DND-41 (cell line): Measurements from ENCODE around the gene WWTR1.

Experiments used
- ATAC-seq: fragments of 200-7000 bp; cut with Tn5 transposase; 3 replicates; pipeline ENCODE4 v1.9.1; 2021; ENCODE audit warnings: low read depth; ENCODE audit not compliant: insufficient read depth
- DNase-seq: peaks from one replicate; pipeline ENCODE4 v3.0.0-alpha.2; 2020
- H2AFZ ChIP-seq: 2 replicates; pipeline ENCODE4 v1.6.0; 2012; ENCODE audit warnings: low read depth, low read length
- H3K27ac ChIP-seq: 2 replicates; pipeline ENCODE4 v1.5.1; 2012; ENCODE audit warnings: low read length, inconsistent platforms
- H3K27me3 ChIP-seq: fragments of 200-600 bp; sonication (generic); 2 replicates; pipeline ENCODE4 v1.6.0; 2012; ENCODE audit warnings: low read length, mild to moderate bottlenecking, inconsistent platforms; ENCODE audit not compliant: insufficient read depth, poor library complexity
- H3K36me3 ChIP-seq: 2 replicates; pipeline ENCODE4 v1.5.1; 2012; ENCODE audit warnings: low read length, inconsistent platforms; ENCODE audit not compliant: insufficient read depth
- H3K4me1 ChIP-seq: 2 replicates; pipeline ENCODE4 v1.5.1; 2012; ENCODE audit warnings: mild to moderate bottlenecking, low read length; ENCODE audit not compliant: insufficient read depth
- H3K4me2 ChIP-seq: 2 replicates; pipeline ENCODE4 v1.6.0; 2012; ENCODE audit warnings: mild to moderate bottlenecking, moderate library complexity, low read length, inconsistent platforms; ENCODE audit not compliant: insufficient read depth
- H3K4me3 ChIP-seq, 2 experiments: fragments of 200-600 bp in 1 of 2; shearing (Covaris generic) in 1 of 2; 2 replicates each; pipeline ENCODE4 v1.5.1; 2012 to 2016; ENCODE audit warnings: inconsistent platforms in 2 of 2, low read length in 2 of 2, mild to moderate bottlenecking in 2 of 2, low read depth in 1 of 2, moderate library complexity in 1 of 2
- H3K79me2 ChIP-seq: 2 replicates; pipeline ENCODE4 v1.6.0; 2012; ENCODE audit warnings: low read length, inconsistent platforms; ENCODE audit not compliant: insufficient read depth
- H3K9ac ChIP-seq: 2 replicates; pipeline ENCODE4 v1.6.0; 2012; ENCODE audit warnings: low read depth, mild to moderate bottlenecking, inconsistent platforms, low read length, moderate library complexity
- H3K9me3 ChIP-seq: 2 replicates; pipeline ENCODE4 v1.5.1; 2012; ENCODE audit warnings: low read length, moderate library complexity, mild to moderate bottlenecking, inconsistent platforms; ENCODE audit not compliant: insufficient read depth, severe bottlenecking
- H4K20me1 ChIP-seq: 2 replicates; pipeline ENCODE4 v1.6.0; 2012; ENCODE audit warnings: low read length; ENCODE audit not compliant: insufficient read depth
- EZH2 ChIP-seq: IDR thresholded peaks from 3 replicates; pipeline ENCODE4 v1.6.1; 2012; ENCODE audit warnings: borderline replicate concordance, low read depth, mild to moderate bottlenecking, moderate library complexity, low read length, inconsistent platforms; ENCODE audit not compliant: severe bottlenecking
- TF ChIP-seq, protein P1 (sequence below): IDR thresholded peaks from 2 replicates; pipeline ENCODE4 v1.5.1; 2012; ENCODE audit warnings: borderline replicate concordance, low read length, moderate library complexity, mild to moderate bottlenecking; ENCODE audit not compliant: poor library complexity, severe bottlenecking; ENCODE audit errors: extremely low read depth

The WWTR1 gene

DNA sequence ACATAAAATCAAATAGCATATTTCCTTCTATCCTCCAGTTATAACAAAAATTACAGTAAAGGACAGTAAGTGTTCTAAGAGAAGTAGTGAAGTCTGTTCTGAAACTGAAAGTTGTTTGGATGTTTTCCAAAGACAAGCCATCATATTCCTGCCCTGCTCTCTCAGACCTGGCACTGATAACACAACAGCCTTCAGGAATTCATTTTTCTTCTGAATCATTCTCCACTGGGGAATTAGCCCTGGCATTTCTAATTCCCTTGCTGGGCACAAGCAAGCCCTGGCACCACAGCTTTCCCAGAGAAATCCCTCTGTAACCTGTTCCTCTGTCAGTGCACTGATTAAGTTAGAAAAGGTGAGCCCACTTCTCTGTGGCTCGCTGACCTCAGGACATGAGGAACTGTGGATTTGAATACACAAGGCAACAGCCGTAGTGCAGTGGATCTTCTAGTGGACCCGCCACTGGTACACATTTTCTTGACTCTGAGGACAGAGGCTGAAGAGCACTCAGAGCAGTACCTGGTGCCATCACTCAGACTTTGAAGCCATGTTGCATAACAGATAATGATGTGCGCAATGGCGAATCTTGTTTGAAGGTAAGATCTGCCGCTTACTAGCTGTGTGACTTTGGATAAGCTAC, 61.6 kb downstream of the WWTR1 start:
- H3K4me3 ChIP-seq: no peak overlapping the region
- no peak overlapping the region for H3K9ac ChIP-seq
- H2AFZ ChIP-seq: no peak overlapping the region
- no peaks in the 10 kb centered on the region for H3K4me1 ChIP-seq
- H3K9me3 ChIP-seq: no peaks in the 10 kb centered on the region
- DNase-seq (no peak), ATAC-seq (no peak)
- H3K4me2 ChIP-seq: no peak overlapping the region
- no peaks in the 10 kb centered on the region for H3K79me2 ChIP-seq
- TF ChIP-seq, protein P1, sequence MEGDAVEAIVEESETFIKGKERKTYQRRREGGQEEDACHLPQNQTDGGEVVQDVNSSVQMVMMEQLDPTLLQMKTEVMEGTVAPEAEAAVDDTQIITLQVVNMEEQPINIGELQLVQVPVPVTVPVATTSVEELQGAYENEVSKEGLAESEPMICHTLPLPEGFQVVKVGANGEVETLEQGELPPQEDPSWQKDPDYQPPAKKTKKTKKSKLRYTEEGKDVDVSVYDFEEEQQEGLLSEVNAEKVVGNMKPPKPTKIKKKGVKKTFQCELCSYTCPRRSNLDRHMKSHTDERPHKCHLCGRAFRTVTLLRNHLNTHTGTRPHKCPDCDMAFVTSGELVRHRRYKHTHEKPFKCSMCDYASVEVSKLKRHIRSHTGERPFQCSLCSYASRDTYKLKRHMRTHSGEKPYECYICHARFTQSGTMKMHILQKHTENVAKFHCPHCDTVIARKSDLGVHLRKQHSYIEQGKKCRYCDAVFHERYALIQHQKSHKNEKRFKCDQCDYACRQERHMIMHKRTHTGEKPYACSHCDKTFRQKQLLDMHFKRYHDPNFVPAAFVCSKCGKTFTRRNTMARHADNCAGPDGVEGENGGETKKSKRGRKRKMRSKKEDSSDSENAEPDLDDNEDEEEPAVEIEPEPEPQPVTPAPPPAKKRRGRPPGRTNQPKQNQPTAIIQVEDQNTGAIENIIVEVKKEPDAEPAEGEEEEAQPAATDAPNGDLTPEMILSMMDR: no peak
- no peak for TF ChIP-seq EZH2
- H3K27me3 ChIP-seq: no peaks in the 10 kb centered on the region
- no peaks in the 10 kb centered on the region for H4K20me1 ChIP-seq
- no peak overlapping the region for H3K27ac ChIP-seq
- H3K36me3 ChIP-seq: no peaks in the 10 kb centered on the region

DNA sequence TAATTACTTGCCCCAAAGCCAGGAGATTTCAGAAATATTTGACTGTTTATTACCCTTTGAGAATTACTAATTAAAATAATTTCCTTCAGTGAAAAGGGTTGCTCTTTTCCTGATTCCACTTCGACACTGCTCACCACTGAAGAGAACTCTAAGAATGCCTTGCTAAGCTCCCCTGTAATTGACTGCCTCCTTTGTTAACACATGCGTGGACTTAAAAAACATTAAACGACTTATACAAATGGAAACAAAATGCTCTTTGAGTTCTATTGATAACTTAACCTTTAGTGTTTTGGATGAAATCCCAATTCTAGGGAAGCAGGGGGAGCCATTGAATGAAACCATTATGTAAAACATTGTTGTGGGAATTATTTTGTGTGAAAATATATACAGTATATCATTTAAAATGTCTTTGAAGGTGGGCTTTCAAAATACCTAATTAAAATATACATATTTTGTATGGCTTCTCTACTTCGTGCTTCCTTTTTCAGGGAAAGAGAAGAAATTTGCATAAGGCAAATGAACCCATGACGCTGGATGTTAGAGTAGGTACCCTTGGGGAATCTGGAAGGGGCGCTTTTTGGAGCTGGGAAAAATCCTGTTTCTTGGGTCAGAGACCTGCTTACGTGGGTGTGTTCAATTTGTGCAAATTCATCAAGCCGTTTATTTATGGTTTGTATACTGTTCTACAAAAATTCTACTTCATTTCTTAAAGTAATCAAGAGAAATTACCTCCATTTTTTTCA, 64.2 kb downstream of the WWTR1 start:
- TF ChIP-seq, protein P1: no peak
- TF ChIP-seq EZH2: no peak
- Histone ChIP-seq H3K4me3 (no peak overlapping the region), H3K36me3 (no peaks in the 10 kb centered on the region), H3K9ac (no peak overlapping the region), H3K27ac (no peak overlapping the region), H3K4me2 (no peak overlapping the region), H3K9me3 (no peaks in the 10 kb centered on the region), H2AFZ (no peak overlapping the region), H3K27me3 (no peaks in the 10 kb centered on the region), H3K79me2 (no peaks in the 10 kb centered on the region), H4K20me1 (no peaks in the 10 kb centered on the region), H3K4me1 (no peaks in the 10 kb centered on the region)
- no peak for ATAC-seq
- no peak for DNase-seq

DNA sequence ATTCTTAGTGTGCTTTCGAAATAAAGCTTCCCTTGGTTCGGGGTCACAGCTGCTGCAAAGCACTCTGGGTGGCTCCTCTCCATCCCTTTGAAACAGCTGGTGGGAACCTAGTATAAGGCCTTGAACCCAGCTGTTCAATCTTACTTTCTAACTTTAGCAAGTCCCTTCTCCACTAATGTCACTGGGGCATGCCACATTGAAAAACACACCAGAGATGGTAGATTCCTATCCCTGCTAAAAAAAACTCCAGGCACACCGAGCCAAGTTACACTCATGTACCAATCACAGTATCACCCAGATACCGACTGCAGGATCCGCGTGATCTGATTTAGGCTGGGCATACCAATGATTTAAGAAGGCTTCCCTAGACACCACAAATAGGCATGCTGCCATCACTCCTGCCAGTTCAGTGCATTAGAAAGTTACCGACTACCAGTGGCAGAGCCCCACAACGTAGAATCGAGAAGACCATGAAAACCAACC, 65.0 kb downstream of the WWTR1 start:
- no peaks in the 10 kb centered on the region for H4K20me1 ChIP-seq
- ATAC-seq (no peak), DNase-seq (no peak)
- no peak overlapping the region for H3K27ac ChIP-seq
- H3K9ac ChIP-seq: no peak overlapping the region
- H3K9me3 ChIP-seq: no peaks in the 10 kb centered on the region
- H3K4me2 ChIP-seq: no peak overlapping the region
- H3K4me1 ChIP-seq: no peaks in the 10 kb centered on the region
- no peak overlapping the region for H3K4me3 ChIP-seq
- no peak for TF ChIP-seq EZH2
- TF ChIP-seq, protein P1: no peak
- no peaks in the 10 kb centered on the region for H3K79me2 ChIP-seq
- H3K36me3 ChIP-seq: no peaks in the 10 kb centered on the region
- no peak overlapping the region for H2AFZ ChIP-seq
- H3K27me3 ChIP-seq: no peaks in the 10 kb centered on the region
